GM23338 (cell line): ENCODE results near the gene FRS2. TPM values are rescaled to one million over a fixed set of nuclear protein-coding genes. Genes with fewer than 3 reads are reported as not detected.

Source experiments
- ATAC-seq: fragments of 200-7000 bp; cut with Tn5 transposase; 3 replicates; pipeline ENCODE4 v1.9.1; 2020
- DNase-seq: peaks from one replicate; pipeline ENCODE4 v3.0.0-alpha.2; 2015; ENCODE audit warnings: low spot score
- H2AFZ ChIP-seq: fragments of 200-600 bp; sonication (generic); 2 replicates; pipeline ENCODE4 v1.8.0; 2016; ENCODE audit warnings: antibody characterized with exemption, mild to moderate bottlenecking, moderate library complexity
- H3F3A ChIP-seq: fragments of 200-600 bp; sonication (generic); replicated peaks from 2 replicates; pipeline ENCODE4 v1.8.0; 2017; ENCODE audit warnings: antibody characterized with exemption, mixed run types, low read depth
- H3K27ac ChIP-seq: fragments of 200-600 bp; sonication (generic); 2 replicates; pipeline ENCODE4 v1.6.1; 2016; ENCODE audit warnings: low read depth
- H3K27me3 ChIP-seq: fragments of 200-600 bp; sonication (generic); 2 replicates; pipeline ENCODE4 v1.8.0; 2016; ENCODE audit warnings: mild to moderate bottlenecking, mixed run types, moderate library complexity; ENCODE audit not compliant: insufficient read depth
- H3K36me3 ChIP-seq: fragments of 200-600 bp; sonication (generic); 2 replicates; pipeline ENCODE4 v1.8.0; 2016; ENCODE audit warnings: mild to moderate bottlenecking; ENCODE audit not compliant: insufficient read depth
- H3K4me1 ChIP-seq: fragments of 200-600 bp; sonication (generic); 2 replicates; pipeline ENCODE4 v1.8.0; 2016; ENCODE audit warnings: mild to moderate bottlenecking, moderate library complexity; ENCODE audit not compliant: insufficient read depth
- H3K4me2 ChIP-seq: fragments of 200-600 bp; sonication (generic); 2 replicates; pipeline ENCODE4 v1.7.1; 2017; ENCODE audit warnings: mixed run types
- H3K4me3 ChIP-seq: fragments of 200-600 bp; sonication (generic); 2 replicates; pipeline ENCODE4 v1.6.1; 2016; ENCODE audit warnings: mixed run types
- H3K79me2 ChIP-seq: fragments of 200-600 bp; sonication (generic); replicated peaks from 2 replicates; pipeline ENCODE4 v1.8.0; 2017; ENCODE audit warnings: mild to moderate bottlenecking; ENCODE audit not compliant: insufficient read depth
- H3K9me2 ChIP-seq: fragments of 200-600 bp; sonication (generic); 2 replicates; pipeline ENCODE4 v1.8.0; 2017; ENCODE audit not compliant: insufficient read depth
- H4K20me1 ChIP-seq: fragments of 200-600 bp; sonication (generic); replicated peaks from 2 replicates; pipeline ENCODE4 v1.8.0; 2017; ENCODE audit warnings: mild to moderate bottlenecking; ENCODE audit not compliant: insufficient read depth
- H3K27ac Mint-ChIP-seq: 2 replicates; pipeline ENCODE4 v1.8.0; 2020; ENCODE audit warnings: inconsistent platforms, mild to moderate bottlenecking, moderate library complexity, mixed read lengths
- H3K27me3 Mint-ChIP-seq: 3 replicates; pipeline ENCODE4 v1.8.0; 2022; ENCODE audit warnings: low read depth, mild to moderate bottlenecking, moderate library complexity, mixed read lengths, inconsistent platforms; ENCODE audit not compliant: insufficient read depth, poor library complexity
- H3K36me3 Mint-ChIP-seq: 3 replicates; pipeline ENCODE4 v1.8.0; 2021; ENCODE audit warnings: low read depth, mild to moderate bottlenecking, inconsistent platforms, moderate library complexity, mixed read lengths
- H3K4me1 Mint-ChIP-seq: 3 replicates; pipeline ENCODE4 v1.8.0; 2020; ENCODE audit warnings: mild to moderate bottlenecking, inconsistent platforms, mixed read lengths
- H3K4me3 Mint-ChIP-seq: 3 replicates; pipeline ENCODE4 v1.8.0; 2021; ENCODE audit warnings: moderate library complexity, mild to moderate bottlenecking, inconsistent platforms, mixed read lengths
- H3K9me3 Mint-ChIP-seq: 3 replicates; pipeline ENCODE4 v1.8.0; 2020; ENCODE audit warnings: moderate library complexity, mild to moderate bottlenecking, inconsistent platforms, mixed read lengths
- CREB1 ChIP-seq: fragments of 250-450 bp; sonication (Bioruptor Pico); IDR thresholded peaks from 2 replicates; pipeline ENCODE4 v1.5.0; 2020; ENCODE audit warnings: low read depth, mild to moderate bottlenecking, moderate library complexity
- ETS1 ChIP-seq: IDR thresholded peaks from 2 replicates; pipeline ENCODE4 v1.6.1; 2016; ENCODE audit warnings: antibody characterized with exemption
- EZH2 ChIP-seq: fragments of 200-600 bp; sonication (generic); IDR thresholded peaks from one replicate; pipeline ENCODE4 v1.8.0; 2017; ENCODE audit warnings: antibody characterized with exemption, mild to moderate bottlenecking, low read depth; ENCODE audit not compliant: unreplicated experiment
- EZH2phosphoT487 ChIP-seq: fragments of 200-600 bp; sonication (generic); IDR thresholded peaks from one replicate; pipeline ENCODE4 v1.8.1; 2018; ENCODE audit warnings: antibody characterized with exemption; ENCODE audit not compliant: unreplicated experiment
- JUNB ChIP-seq: IDR thresholded peaks from one replicate; pipeline ENCODE4 v1.6.1; 2016; ENCODE audit warnings: antibody characterized with exemption; ENCODE audit not compliant: unreplicated experiment
- NANOG ChIP-seq: IDR thresholded peaks from 2 replicates; pipeline ENCODE4 v1.6.1; 2016; ENCODE audit warnings: antibody characterized with exemption, borderline replicate concordance
- POLR2AphosphoS5 ChIP-seq: IDR thresholded peaks from 2 replicates; pipeline ENCODE4 v1.6.1; 2016; ENCODE audit warnings: antibody characterized with exemption, low read depth
- REST ChIP-seq: IDR thresholded peaks from one replicate; pipeline ENCODE4 v1.6.1; 2018; ENCODE audit warnings: antibody characterized with exemption; ENCODE audit not compliant: unreplicated experiment
- STAT1 ChIP-seq: IDR thresholded peaks from one replicate; pipeline ENCODE4 v1.6.1; 2016; ENCODE audit warnings: antibody characterized with exemption; ENCODE audit not compliant: unreplicated experiment
- ZNF114 ChIP-seq: fragments of 250-450 bp; sonication (Bioruptor Pico); IDR thresholded peaks from 2 replicates; pipeline ENCODE4 v1.5.0; 2020; ENCODE audit warnings: mild to moderate bottlenecking, moderate library complexity
- ZNF331 ChIP-seq: fragments of 250-450 bp; sonication (Bioruptor Pico); IDR thresholded peaks from 2 replicates; pipeline ENCODE4 v1.5.0; 2020; ENCODE audit warnings: low read depth, mild to moderate bottlenecking, moderate library complexity
- ZNF462 ChIP-seq: fragments of 250-450 bp; sonication (Bioruptor Pico); IDR thresholded peaks from 2 replicates; pipeline ENCODE4 v1.5.0; 2020; ENCODE audit warnings: mild to moderate bottlenecking, moderate library complexity
- polyA plus RNA-seq: library from polyadenylated mRNA; unstranded; fragments of >200 nt; fragmentation: Nextera tagmentation; extraction: Ambion mirVana; gene quantifications from 2 replicates; pipeline ENCODE4 v1.2.1, GENCODE V29; 2016
- total RNA-seq: library from RNA; depleted of rRNA; stranded (reverse); fragments of >200 nt; shearing (Covaris generic); gene quantifications from 2 replicates; pipeline ENCODE4 v1.2.3, GENCODE V29; 2014
- TF ChIP-seq, protein P1 (sequence below), 2 experiments: fragments of 200-600 bp in 1 of 2; sonication (generic) in 1 of 2; conservative IDR thresholded peaks; 2 replicates each; pipeline versions ENCODE4 v1.5.1 to v1.6.1; 2016 to 2017; ENCODE audit warnings: antibody characterized with exemption in 2 of 2, low read depth in 2 of 2, mild to moderate bottlenecking in 2 of 2, moderate library complexity in 1 of 2

FRS2 gene
- total and polyA plus RNA-seq, 2 experiments from 2014 or later, result 34.3 to 45.0 TPM

DNA sequence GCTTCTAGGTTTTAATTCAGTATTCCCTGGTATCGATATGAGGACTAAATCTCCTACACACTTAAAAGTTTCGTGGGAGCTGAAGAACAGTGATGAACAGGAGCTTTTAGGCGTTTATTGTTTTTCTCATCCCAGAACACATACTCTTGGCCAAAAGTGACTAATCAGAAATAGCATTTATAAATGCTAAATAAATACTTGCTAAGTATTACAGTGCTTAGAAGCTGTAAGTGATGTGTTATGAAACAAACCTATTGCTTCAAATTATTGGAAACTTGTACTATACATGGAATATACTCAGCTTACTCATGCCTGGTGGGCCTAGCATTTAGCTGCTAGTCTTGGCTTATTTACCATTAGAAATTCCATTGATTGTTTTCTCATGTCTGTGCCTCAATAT, 24.9 kb downstream of the FRS2 start:
- Histone ChIP-seq H2AFZ (no peak overlapping the region), H3K27ac (no peak overlapping the region), H3K9me2 (no peaks in the 10 kb centered on the region), H3K79me2 (peaks cover 100% of the 10 kb centered on the region), H3F3A (no peaks in the 10 kb centered on the region), H4K20me1 (peaks cover 13% of the 10 kb centered on the region), H3K36me3 (no peaks in the 10 kb centered on the region), H3K4me3 (no peak overlapping the region), H3K4me2 (no peak overlapping the region), H3K4me1 (peaks cover 18% of the 10 kb centered on the region; the same call in 1 of the 2 replicates), H3K27me3 (no peaks in the 10 kb centered on the region)
- Mint-ChIP-seq H3K4me1 (peaks cover 16% of the 10 kb centered on the region), H3K27me3 (no peaks in the 10 kb centered on the region), H3K36me3 (no peaks in the 10 kb centered on the region), H3K4me3 (no peak overlapping the region), H3K9me3 (no peaks in the 10 kb centered on the region), H3K27ac (no peak overlapping the region)
- ATAC-seq (no peak), DNase-seq (no peak)
- TF ChIP-seq, protein P1, sequence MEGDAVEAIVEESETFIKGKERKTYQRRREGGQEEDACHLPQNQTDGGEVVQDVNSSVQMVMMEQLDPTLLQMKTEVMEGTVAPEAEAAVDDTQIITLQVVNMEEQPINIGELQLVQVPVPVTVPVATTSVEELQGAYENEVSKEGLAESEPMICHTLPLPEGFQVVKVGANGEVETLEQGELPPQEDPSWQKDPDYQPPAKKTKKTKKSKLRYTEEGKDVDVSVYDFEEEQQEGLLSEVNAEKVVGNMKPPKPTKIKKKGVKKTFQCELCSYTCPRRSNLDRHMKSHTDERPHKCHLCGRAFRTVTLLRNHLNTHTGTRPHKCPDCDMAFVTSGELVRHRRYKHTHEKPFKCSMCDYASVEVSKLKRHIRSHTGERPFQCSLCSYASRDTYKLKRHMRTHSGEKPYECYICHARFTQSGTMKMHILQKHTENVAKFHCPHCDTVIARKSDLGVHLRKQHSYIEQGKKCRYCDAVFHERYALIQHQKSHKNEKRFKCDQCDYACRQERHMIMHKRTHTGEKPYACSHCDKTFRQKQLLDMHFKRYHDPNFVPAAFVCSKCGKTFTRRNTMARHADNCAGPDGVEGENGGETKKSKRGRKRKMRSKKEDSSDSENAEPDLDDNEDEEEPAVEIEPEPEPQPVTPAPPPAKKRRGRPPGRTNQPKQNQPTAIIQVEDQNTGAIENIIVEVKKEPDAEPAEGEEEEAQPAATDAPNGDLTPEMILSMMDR (conservative IDR thresholded peaks at IDR 0.05; ENCODE audit: low read depth in 2 of 2), result no peak
- TF ChIP-seq REST (no peak), ETS1 (no peak), NANOG (no peak), EZH2phosphoT487 (no peak), POLR2AphosphoS5 (no peak), JUNB (no peak), STAT1 (no peak), EZH2 (no peak), CREB1 (CRISPR knock-in tag) (no peak), ZNF462 (no peak), ZNF331 (CRISPR knock-in tag) (no peak), ZNF114 (CRISPR knock-in tag) (no peak)
